CD14-positive monocyte (primary cell): ENCODE data around the gene NT5DC4. TPM values are rescaled to one million over a fixed set of nuclear protein-coding genes. Genes with fewer than 3 reads are reported as not detected.

ENCODE experiments used
- DNase-seq, 3 donors: peaks; one replicate each; pipeline ENCODE4 v3.0.0-alpha.2; 2011 to 2022
- H2AFZ ChIP-seq: 2 replicates; pipeline ENCODE4 v1.6.0; 2012; ENCODE audit warnings: mild to moderate bottlenecking, low read depth, low read length, inconsistent platforms; ENCODE audit not compliant: insufficient read depth, poor library complexity, severe bottlenecking
- H3K27ac ChIP-seq, 2 donors: 1 replicate in 1 of 2; 2 replicates in 1 of 2; pipeline ENCODE4 v1.5.1; 2012 to 2013; ENCODE audit warnings: low read length in 2 of 2, control low read depth in 1 of 2, inconsistent platforms in 1 of 2, low read depth in 1 of 2, mild to moderate bottlenecking in 1 of 2
- H3K27me3 ChIP-seq, 2 donors: one replicate each; pipeline versions ENCODE4 v1.6.0 to v1.6.1; 2011 to 2013; ENCODE audit warnings: low read length in 2 of 2; ENCODE audit not compliant: control insufficient read depth in 2 of 2, insufficient read depth in 2 of 2
- H3K36me3 ChIP-seq, 2 donors: replicated peaks in 1 of 2; 1 replicate in 1 of 2; 2 replicates in 1 of 2; pipeline versions ENCODE4 v1.5.1 to v1.6.1; 2012 to 2013; ENCODE audit warnings: low read length in 2 of 2, control low read depth in 1 of 2, inconsistent platforms in 1 of 2, mild to moderate bottlenecking in 1 of 2; ENCODE audit not compliant: insufficient read depth in 2 of 2, control insufficient read depth in 1 of 2
- H3K4me1 ChIP-seq, 2 donors: 1 replicate in 1 of 2; 2 replicates in 1 of 2; pipeline versions ENCODE4 v1.5.1 to v1.6.1; 2012 to 2013; ENCODE audit warnings: low read length in 2 of 2, control low read depth in 1 of 2, inconsistent platforms in 1 of 2, mild to moderate bottlenecking in 1 of 2, moderate library complexity in 1 of 2; ENCODE audit not compliant: insufficient read depth in 2 of 2, control insufficient read depth in 1 of 2
- H3K4me2 ChIP-seq: replicated peaks from 2 replicates; pipeline ENCODE3; 2012; ENCODE audit warnings: low read length, moderate library complexity, mild to moderate bottlenecking; ENCODE audit not compliant: poor library complexity, severe bottlenecking; ENCODE audit errors: extremely low read depth
- H3K4me3 ChIP-seq, 3 experiments: fragments of 200-600 bp in 1 of 3; sonication (generic) in 1 of 3; replicated peaks in 1 of 3; 1 replicate in 2 of 3; 2 replicates in 1 of 3; pipeline ENCODE4 v1.5.1; 2011 to 2013; ENCODE audit warnings: low read length in 3 of 3, mild to moderate bottlenecking in 3 of 3, control low read depth in 2 of 3, low read depth in 2 of 3, inconsistent platforms in 1 of 3, moderate library complexity in 1 of 3
- H3K79me2 ChIP-seq: 2 replicates; pipeline ENCODE4 v1.6.0; 2012; ENCODE audit warnings: mild to moderate bottlenecking, control low read depth, inconsistent platforms, low read length, moderate library complexity; ENCODE audit not compliant: insufficient read depth
- H3K9ac ChIP-seq: 2 replicates; pipeline ENCODE4 v1.6.0; 2017; ENCODE audit warnings: low read length, mild to moderate bottlenecking; ENCODE audit not compliant: insufficient read depth, poor library complexity, severe bottlenecking
- H3K9me3 ChIP-seq, 2 donors: replicated peaks in 1 of 2; 1 replicate in 1 of 2; 2 replicates in 1 of 2; pipeline versions ENCODE4 v1.5.1 to v1.6.1; 2012 to 2013; ENCODE audit warnings: low read length in 2 of 2, control low read depth in 1 of 2; ENCODE audit not compliant: control insufficient read depth in 1 of 2, insufficient read depth in 1 of 2
- H4K20me1 ChIP-seq: 2 replicates; pipeline ENCODE4 v1.6.0; 2012; ENCODE audit warnings: mild to moderate bottlenecking, low read length, control low read depth, moderate library complexity; ENCODE audit not compliant: insufficient read depth
- H3K27ac Mint-ChIP-seq, 7 donors: one replicate each; pipeline ENCODE4 v1.8.0; 2020; ENCODE audit warnings: mild to moderate bottlenecking in 7 of 7, mixed read lengths in 7 of 7, moderate library complexity in 6 of 7, inconsistent platforms in 2 of 7
- H3K27me3 Mint-ChIP-seq, 3 donors: one replicate each; pipeline ENCODE4 v1.8.0; 2021 to 2022; ENCODE audit warnings: low read depth in 3 of 3, mild to moderate bottlenecking in 3 of 3, mixed read lengths in 3 of 3, moderate library complexity in 3 of 3, inconsistent platforms in 1 of 3
- H3K36me3 Mint-ChIP-seq, 2 donors: one replicate each; pipeline ENCODE4 v1.8.0; 2020; ENCODE audit warnings: mixed read lengths in 2 of 2, inconsistent platforms in 1 of 2, mild to moderate bottlenecking in 1 of 2
- H3K4me1 Mint-ChIP-seq: one replicate; pipeline ENCODE4 v1.8.0; 2020; ENCODE audit warnings: mild to moderate bottlenecking, mixed read lengths
- H3K4me3 Mint-ChIP-seq, 2 donors: one replicate each; pipeline ENCODE4 v1.8.0; 2020; ENCODE audit warnings: mild to moderate bottlenecking in 2 of 2, mixed read lengths in 2 of 2, moderate library complexity in 1 of 2
- H3K9me3 Mint-ChIP-seq, 7 donors: one replicate each; pipeline ENCODE4 v1.8.0; 2020 to 2022; ENCODE audit warnings: mixed read lengths in 7 of 7, mild to moderate bottlenecking in 6 of 7, moderate library complexity in 6 of 7, inconsistent platforms in 2 of 7
- WGBS: methylation state at CpG from one replicate; pipeline ENCODE4 v1.1.5; 2013; ENCODE audit warnings: missing lambda C conversion rate; ENCODE audit not compliant: insufficient coverage; 5-methylcytosine and 5-hydroxymethylcytosine counted together
- intact Hi-C, 2 donors: fragments of 100-400 bp; cut with micrococcal nuclease; formaldehyde crosslinking; loops; one replicate each; pipeline versions ENCODE4 v1.15.0 to v1.15.1; 2023
- polyA plus RNA-seq, 3 donors: library from polyadenylated mRNA; depleted of rRNA in 1 of 3; unstranded in 2 of 3; stranded (reverse) in 1 of 3; fragments of 300-500 nt in 2 of 3; fragments of >200 nt in 1 of 3; fragmentation: Illumina TruSeq in 2 of 3; gene quantifications; 1 replicate in 2 of 3; 2 replicates in 1 of 3; pipeline ENCODE4 v1.2.3, GENCODE V29; 2012 to 2021
- TF ChIP-seq, protein P1 (sequence below): fragments of 200-600 bp; IDR thresholded peaks from one replicate; pipeline ENCODE4 v1.8.0; 2022; ENCODE audit warnings: antibody characterized with exemption, mild to moderate bottlenecking

NT5DC4 gene
- polyA plus RNA-seq, 3 donors, result 2.2 TPM; not detected in 2

DNA sequence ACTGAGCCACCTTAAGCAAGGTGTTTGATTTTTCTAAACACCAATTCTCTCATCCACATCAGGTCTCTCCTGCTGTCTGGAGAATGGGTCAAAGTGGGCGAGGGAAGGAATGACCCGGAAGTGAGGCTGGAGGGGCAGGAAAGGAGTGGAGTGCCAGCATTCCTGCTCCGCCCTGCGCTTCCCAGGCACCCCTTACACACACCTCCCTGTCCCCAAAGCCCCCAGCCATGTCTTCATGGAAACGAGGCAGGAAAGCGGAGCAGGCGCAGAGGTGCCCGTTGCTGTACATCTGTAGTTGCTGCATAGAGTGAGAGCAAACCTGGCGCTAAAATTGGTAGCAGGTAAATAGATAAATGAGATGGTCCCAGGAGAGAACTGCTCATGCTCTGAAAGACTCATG, 27.2 kb upstream of the NT5DC4 start:
- Histone ChIP-seq H3K4me2 (no peak overlapping the region), H2AFZ (no peak overlapping the region), H3K4me1 (peaks cover 47 to 60% of the 10 kb centered on the region in 2 donors), H3K4me3 (no peak overlapping the region), H4K20me1 (no peaks in the 10 kb centered on the region), H3K9ac (no peak overlapping the region), H3K36me3 (no peaks in the 10 kb centered on the region), H3K27ac (peak overlapping the region in 1 of 2 donors; percentile 84), H3K9me3 (no peaks in the 10 kb centered on the region), H3K27me3 (no peaks in the 10 kb centered on the region), H3K79me2 (no peaks in the 10 kb centered on the region)
- Mint-ChIP-seq H3K4me1 (peaks cover 55% of the 10 kb centered on the region), H3K36me3 (peaks cover 0 to 5% of the 10 kb centered on the region in 2 donors), H3K27ac (peak overlapping the region in 5 of 7 donors; percentile 70 to 99 (median 96)), H3K27me3 (peaks cover 0 to 3% (median 0%) of the 10 kb centered on the region in 3 donors), H3K9me3 (peaks cover 0 to 2% (median 0%) of the 10 kb centered on the region in 7 donors), H3K4me3 (no peak overlapping the region)
- no peak for DNase-seq
- TF ChIP-seq, protein P1, sequence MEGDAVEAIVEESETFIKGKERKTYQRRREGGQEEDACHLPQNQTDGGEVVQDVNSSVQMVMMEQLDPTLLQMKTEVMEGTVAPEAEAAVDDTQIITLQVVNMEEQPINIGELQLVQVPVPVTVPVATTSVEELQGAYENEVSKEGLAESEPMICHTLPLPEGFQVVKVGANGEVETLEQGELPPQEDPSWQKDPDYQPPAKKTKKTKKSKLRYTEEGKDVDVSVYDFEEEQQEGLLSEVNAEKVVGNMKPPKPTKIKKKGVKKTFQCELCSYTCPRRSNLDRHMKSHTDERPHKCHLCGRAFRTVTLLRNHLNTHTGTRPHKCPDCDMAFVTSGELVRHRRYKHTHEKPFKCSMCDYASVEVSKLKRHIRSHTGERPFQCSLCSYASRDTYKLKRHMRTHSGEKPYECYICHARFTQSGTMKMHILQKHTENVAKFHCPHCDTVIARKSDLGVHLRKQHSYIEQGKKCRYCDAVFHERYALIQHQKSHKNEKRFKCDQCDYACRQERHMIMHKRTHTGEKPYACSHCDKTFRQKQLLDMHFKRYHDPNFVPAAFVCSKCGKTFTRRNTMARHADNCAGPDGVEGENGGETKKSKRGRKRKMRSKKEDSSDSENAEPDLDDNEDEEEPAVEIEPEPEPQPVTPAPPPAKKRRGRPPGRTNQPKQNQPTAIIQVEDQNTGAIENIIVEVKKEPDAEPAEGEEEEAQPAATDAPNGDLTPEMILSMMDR, result no peak
- 97% methylated on average over 4 of the region's 9 CpGs for WGBS
- intact Hi-C loops, result loop anchor here (5.0 kb wide), 2 partner anchors 34 to 46 kb away; partner anchors contain the start of gene SLC20A1 (in 2 of the 2)

DNA sequence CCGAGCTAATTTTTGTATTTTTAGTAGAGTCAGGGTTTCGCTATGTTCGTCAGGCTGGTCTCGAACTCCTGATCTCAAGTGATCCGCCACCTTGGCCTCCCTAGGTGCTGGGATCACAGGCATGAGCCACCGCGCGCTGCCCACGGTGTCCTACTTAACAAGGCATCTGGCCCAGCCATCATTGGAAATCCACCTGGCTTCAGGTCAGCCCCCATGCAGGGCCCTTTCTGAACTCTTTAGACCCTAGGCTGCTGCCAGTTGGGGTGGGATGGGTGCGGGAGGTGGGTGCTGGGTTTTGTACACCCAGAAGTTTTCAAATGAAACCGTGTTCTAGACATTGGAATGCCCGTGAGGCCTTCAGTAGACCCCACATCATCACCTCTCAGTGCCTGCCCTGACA, 26.6 kb upstream of the NT5DC4 start:
- Histone ChIP-seq H3K9ac (no peak overlapping the region), H3K36me3 (no peaks in the 10 kb centered on the region), H2AFZ (no peak overlapping the region), H4K20me1 (no peaks in the 10 kb centered on the region), H3K9me3 (no peaks in the 10 kb centered on the region), H3K27me3 (no peaks in the 10 kb centered on the region), H3K79me2 (no peaks in the 10 kb centered on the region), H3K27ac (no peak overlapping the region), H3K4me1 (peaks cover 49 to 60% of the 10 kb centered on the region in 2 donors), H3K4me3 (no peak overlapping the region), H3K4me2 (no peak overlapping the region)
- Mint-ChIP-seq H3K36me3 (peaks cover 0 to 7% of the 10 kb centered on the region in 2 donors), H3K9me3 (peaks cover 0 to 2% (median 0%) of the 10 kb centered on the region in 7 donors), H3K4me1 (peaks cover 55% of the 10 kb centered on the region), H3K27ac (peak overlapping the region in 2 of 7 donors; percentile 14 to 50), H3K27me3 (peaks cover 0 to 3% (median 0%) of the 10 kb centered on the region in 3 donors), H3K4me3 (no peak overlapping the region)
- WGBS, result 98% methylated on average over 8 of the region's 12 CpGs
- no peak for DNase-seq
- TF ChIP-seq, protein P1, result no peak
- intact Hi-C loops, result loop anchor here (5.0 kb wide), 2 partner anchors 33 to 47 kb away; partner anchors contain the start of gene SLC20A1 (in 2 of the 2)
